ENCODE data around the gene CDT1. TPM values are rescaled to one million over a fixed set of nuclear protein-coding genes. Genes with fewer than 3 reads are reported as not detected.

The CDT1 gene
- total RNA-seq, 4 donors from 2014 or later: 0.33 to 1.8 (median 0.99) TPM

DNA sequence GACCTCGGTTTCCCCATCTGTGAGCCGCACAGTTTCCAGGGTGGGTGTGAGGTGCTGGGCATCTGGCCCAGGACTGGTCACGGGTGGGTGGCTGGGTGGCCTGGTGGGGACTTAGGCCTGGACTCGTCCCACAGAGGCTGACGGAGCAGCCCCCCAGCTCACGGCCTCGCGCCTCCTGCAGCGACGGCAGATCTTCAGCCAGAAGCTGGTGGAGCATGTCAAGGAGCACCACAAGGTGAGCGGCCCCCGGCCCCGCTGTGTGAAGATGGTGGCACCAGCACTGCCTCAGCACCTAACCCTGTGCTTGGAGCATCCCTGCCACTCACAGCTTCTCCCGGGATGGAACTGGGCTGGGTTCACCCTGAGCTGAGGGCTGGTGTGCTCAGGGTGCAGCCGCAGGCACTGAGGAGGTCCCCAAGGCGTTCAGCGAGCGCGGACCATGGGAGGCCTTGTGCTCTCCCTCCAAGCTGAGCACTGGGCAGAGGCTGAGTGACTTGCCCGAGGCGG is 2.4 kb downstream of the CDT1 start:
- H3K36me3 ChIP-seq: peaks cover 0 to 11% of the 10 kb centered on the region in 2 donors
- no peaks in the 10 kb centered on the region for H3K9me3 ChIP-seq
- H3K4me3 ChIP-seq (replicated peaks in 1 of 3): no peak overlapping the region
- no CpG with 5 or more reads among the region's 21 CpGs for WGBS, 2 donors
- H3K27ac ChIP-seq: no peak overlapping the region
- TF ChIP-seq, protein P1, sequence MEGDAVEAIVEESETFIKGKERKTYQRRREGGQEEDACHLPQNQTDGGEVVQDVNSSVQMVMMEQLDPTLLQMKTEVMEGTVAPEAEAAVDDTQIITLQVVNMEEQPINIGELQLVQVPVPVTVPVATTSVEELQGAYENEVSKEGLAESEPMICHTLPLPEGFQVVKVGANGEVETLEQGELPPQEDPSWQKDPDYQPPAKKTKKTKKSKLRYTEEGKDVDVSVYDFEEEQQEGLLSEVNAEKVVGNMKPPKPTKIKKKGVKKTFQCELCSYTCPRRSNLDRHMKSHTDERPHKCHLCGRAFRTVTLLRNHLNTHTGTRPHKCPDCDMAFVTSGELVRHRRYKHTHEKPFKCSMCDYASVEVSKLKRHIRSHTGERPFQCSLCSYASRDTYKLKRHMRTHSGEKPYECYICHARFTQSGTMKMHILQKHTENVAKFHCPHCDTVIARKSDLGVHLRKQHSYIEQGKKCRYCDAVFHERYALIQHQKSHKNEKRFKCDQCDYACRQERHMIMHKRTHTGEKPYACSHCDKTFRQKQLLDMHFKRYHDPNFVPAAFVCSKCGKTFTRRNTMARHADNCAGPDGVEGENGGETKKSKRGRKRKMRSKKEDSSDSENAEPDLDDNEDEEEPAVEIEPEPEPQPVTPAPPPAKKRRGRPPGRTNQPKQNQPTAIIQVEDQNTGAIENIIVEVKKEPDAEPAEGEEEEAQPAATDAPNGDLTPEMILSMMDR (IDR thresholded peaks at IDR 0.05): no peak
- TF ChIP-seq POLR2A (IDR thresholded peaks at IDR 0.05): no peak
- intact Hi-C loops (cut with DNase I): loop anchor here (5.0 kb wide), 1 partner anchor 361 kb away; no protein-coding TSS in a partner anchor
- no peak for DNase-seq
- H3K4me1 ChIP-seq: peaks cover 24 to 34% of the 10 kb centered on the region in 2 donors
- H3K27me3 ChIP-seq: no peaks in the 10 kb centered on the region

DNA sequence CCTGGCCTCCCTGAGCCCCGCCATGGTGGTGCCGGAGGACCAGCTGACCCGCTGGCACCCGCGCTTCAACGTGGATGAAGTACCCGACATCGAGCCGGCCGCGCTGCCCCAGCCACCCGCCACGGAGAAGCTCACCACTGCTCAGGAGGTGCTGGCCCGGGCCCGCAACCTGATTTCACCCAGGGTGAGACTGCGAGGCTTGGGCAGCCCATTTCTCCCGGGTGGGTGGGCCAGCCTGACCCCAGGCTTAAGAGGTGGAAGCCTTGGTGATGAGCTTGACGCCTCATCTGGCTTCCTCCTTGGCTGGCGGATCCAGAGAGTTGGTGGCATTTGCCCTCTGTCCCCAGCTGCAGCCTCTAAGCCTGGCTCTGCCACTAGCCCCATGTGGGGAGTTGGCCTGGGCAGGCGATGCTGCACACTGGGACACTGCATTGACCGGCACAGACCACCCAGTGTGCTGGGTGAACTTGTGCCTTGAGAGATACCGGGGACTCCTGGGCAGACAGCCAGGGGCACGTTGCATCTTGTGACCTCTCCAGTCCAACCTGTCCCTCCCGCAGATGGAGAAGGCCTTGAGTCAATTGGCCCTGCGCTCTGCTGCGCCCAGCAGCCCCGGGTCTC is 3.0 kb downstream of the CDT1 start:
- intact Hi-C loops (cut with DNase I): loop anchor here (5.0 kb wide), 1 partner anchor 361 kb away; no protein-coding TSS in a partner anchor
- Histone ChIP-seq H3K4me1 (peaks cover 27 to 36% of the 10 kb centered on the region in 2 donors), H3K4me3 (replicated peaks in 1 of 3) (no peak overlapping the region), H3K9me3 (no peaks in the 10 kb centered on the region), H3K36me3 (peaks cover 0 to 11% of the 10 kb centered on the region in 2 donors), H3K27me3 (no peaks in the 10 kb centered on the region), H3K27ac (no peak overlapping the region)
- DNase-seq: no peak
- 73% methylated on average over 3 of the region's 27 CpGs; no CpG with 5 or more reads in 1 of the 2 donors for WGBS, 2 donors
- no peak for TF ChIP-seq POLR2A (IDR thresholded peaks at IDR 0.05)
- TF ChIP-seq, protein P1 (IDR thresholded peaks at IDR 0.05): no peak

DNA sequence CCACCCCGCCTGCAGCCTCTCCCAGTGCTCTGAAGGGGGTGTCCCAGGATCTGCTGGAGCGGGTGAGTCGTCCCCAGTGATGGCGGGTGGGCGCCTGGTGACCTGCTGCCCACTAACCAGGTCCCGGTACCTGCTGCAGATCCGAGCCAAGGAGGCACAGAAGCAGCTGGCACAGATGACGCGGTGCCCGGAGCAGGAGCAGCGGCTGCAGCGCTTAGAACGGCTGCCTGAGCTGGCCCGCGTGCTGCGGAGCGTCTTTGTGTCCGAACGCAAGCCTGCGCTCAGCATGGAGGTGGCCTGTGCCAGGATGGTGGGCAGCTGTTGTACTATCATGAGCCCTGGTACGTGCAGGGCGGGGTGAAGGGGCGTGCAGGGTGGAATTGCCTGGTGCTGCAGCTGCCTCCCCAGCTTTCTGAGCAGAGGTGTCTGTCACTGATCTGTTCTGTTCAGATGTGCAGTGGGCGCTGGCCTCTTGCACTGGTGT is 3.6 kb downstream of the CDT1 start:
- TF ChIP-seq POLR2A (IDR thresholded peaks at IDR 0.05): no peak
- TF ChIP-seq, protein P1 (IDR thresholded peaks at IDR 0.05): no peak
- intact Hi-C loops (cut with DNase I): loop anchor here (5.0 kb wide), 1 partner anchor 360 kb away; no protein-coding TSS in a partner anchor
- 83 to 92% methylated on average over 1 to 14 of the region's 24 CpGs for WGBS, 2 donors
- H3K27me3 ChIP-seq: no peaks in the 10 kb centered on the region
- no peak for DNase-seq
- peaks cover 0 to 11% of the 10 kb centered on the region in 2 donors for H3K36me3 ChIP-seq
- H3K4me1 ChIP-seq: peaks cover 23 to 33% of the 10 kb centered on the region in 2 donors
- no peak overlapping the region for H3K4me3 ChIP-seq (replicated peaks in 1 of 3)
- H3K27ac ChIP-seq: no peak overlapping the region
- no peaks in the 10 kb centered on the region for H3K9me3 ChIP-seq

DNA sequence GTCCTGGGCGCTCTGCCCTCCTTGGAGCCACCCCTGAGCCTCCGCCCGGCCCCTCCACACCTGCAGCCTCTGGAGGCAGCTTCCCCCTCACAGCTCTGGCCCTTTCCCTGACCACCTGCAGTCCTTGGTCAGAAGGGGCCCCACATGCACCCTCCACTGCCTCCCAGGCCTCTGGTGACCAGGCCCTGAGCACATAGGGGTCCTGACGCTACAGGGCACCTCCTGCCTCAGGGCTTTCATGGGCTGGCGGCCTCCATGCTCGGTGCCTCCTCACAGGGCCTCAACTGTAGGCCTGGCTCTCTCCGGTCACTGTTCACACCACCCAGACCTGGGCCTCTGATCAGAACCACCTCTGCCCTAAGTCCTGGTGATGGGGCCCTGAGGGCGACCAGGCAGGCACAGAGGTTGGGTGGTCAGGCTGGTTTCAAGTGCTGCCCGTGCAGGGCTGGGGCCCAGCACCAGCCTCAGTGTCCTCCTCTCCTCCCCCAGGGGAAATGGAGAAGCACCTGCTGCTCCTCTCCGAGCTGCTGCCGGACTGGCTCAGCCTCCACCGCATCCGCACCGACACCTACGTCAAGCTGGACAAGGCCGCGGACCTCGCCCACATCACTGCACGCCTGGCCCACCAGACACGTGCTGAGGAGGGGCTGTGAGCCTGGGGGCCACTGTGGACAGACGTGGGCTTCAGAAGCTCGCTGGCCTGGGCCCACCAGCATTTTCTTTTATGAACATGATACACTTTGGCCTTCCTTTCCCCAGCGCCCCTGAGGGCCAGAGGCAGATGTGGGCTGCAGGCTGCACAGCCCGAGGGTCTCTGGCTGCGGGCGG is 4.3 kb downstream of the CDT1 start:
- TF ChIP-seq POLR2A (IDR thresholded peaks at IDR 0.05): no peak
- TF ChIP-seq, protein P1 (IDR thresholded peaks at IDR 0.05): no peak
- H3K4me3 ChIP-seq (replicated peaks in 1 of 3): no peak overlapping the region
- DNase-seq: no peak
- H3K27me3 ChIP-seq: no peaks in the 10 kb centered on the region
- intact Hi-C loops (cut with DNase I): loop anchor here (5.0 kb wide), 1 partner anchor 359 kb away; no protein-coding TSS in a partner anchor
- no peak overlapping the region for H3K27ac ChIP-seq
- peaks cover 27 to 35% of the 10 kb centered on the region in 2 donors for H3K4me1 ChIP-seq
- H3K36me3 ChIP-seq: peaks cover 0 to 11% of the 10 kb centered on the region in 2 donors
- no peaks in the 10 kb centered on the region for H3K9me3 ChIP-seq
- 93 to 97% methylated on average over 20 to 22 of the region's 26 CpGs for WGBS, 2 donors

All from thyroid gland (tissue), 4 donors.